Thoracic aorta (tissue), 2 donors: ENCODE data around the gene IFI16. TPM values are rescaled to one million over a fixed set of nuclear protein-coding genes. Genes with fewer than 3 reads are reported as not detected.
"Not testable (repeated sequence)": the region's sequence is repeated elsewhere in the genome, so short reads cannot be mapped to it uniquely, and the experiment has no call there.

Experiments used
- ATAC-seq: fragments of 150-250 bp; one replicate; pipeline ENCODE4 v1.8.0; 2017; ENCODE audit warnings: low read depth; ENCODE audit not compliant: insufficient number of reproducible peaks, low FRiP score
- DNase-seq: peaks from one replicate; pipeline ENCODE4 v3.0.0-alpha.2; 2020; ENCODE audit warnings: low spot score
- H3K27ac ChIP-seq, 2 donors: fragments of 200-600 bp; sonication (generic); 1 replicate in 1 of 2; 2 replicates in 1 of 2; pipeline ENCODE4 v1.5.1; 2016; ENCODE audit warnings: mild to moderate bottlenecking in 2 of 2, moderate library complexity in 2 of 2
- H3K27me3 ChIP-seq: fragments of 200-600 bp; sonication (generic); replicated peaks from 2 replicates; pipeline ENCODE4 v1.6.0; 2016; ENCODE audit warnings: mild to moderate bottlenecking; ENCODE audit not compliant: insufficient read depth
- H3K36me3 ChIP-seq: fragments of 200-600 bp; sonication (generic); one replicate; pipeline ENCODE4 v1.5.1; 2016
- H3K4me1 ChIP-seq, 2 donors: fragments of 200-600 bp; sonication (generic); 1 replicate in 1 of 2; 2 replicates in 1 of 2; pipeline versions ENCODE4 v1.5.1 to v1.6.0; 2016; ENCODE audit warnings: low read depth in 2 of 2, mild to moderate bottlenecking in 1 of 2; ENCODE audit not compliant: control insufficient read depth in 1 of 2
- H3K4me3 ChIP-seq: fragments of 200-600 bp; sonication (generic); 2 replicates; pipeline ENCODE4 v1.5.1; 2016; ENCODE audit warnings: mild to moderate bottlenecking
- H3K9me3 ChIP-seq: fragments of 200-600 bp; sonication (generic); 2 replicates; pipeline ENCODE4 v1.5.1; 2016
- total RNA-seq, 2 donors: library from RNA; depleted of rRNA; stranded (reverse); fragments of >200 nt; gene quantifications; one replicate each; pipeline versions ENCODE4 v1.1.0 to v1.2.3, GENCODE V29; 2016
- TF ChIP-seq, protein P1 (sequence below): fragments of 200-600 bp; sonication (generic); IDR thresholded peaks from one replicate; pipeline ENCODE4 v1.5.1; 2019; ENCODE audit warnings: antibody characterized with exemption

IFI16 gene
- total RNA-seq, 2 donors from 2014 or later = 65.4 to 182 TPM

DNA sequence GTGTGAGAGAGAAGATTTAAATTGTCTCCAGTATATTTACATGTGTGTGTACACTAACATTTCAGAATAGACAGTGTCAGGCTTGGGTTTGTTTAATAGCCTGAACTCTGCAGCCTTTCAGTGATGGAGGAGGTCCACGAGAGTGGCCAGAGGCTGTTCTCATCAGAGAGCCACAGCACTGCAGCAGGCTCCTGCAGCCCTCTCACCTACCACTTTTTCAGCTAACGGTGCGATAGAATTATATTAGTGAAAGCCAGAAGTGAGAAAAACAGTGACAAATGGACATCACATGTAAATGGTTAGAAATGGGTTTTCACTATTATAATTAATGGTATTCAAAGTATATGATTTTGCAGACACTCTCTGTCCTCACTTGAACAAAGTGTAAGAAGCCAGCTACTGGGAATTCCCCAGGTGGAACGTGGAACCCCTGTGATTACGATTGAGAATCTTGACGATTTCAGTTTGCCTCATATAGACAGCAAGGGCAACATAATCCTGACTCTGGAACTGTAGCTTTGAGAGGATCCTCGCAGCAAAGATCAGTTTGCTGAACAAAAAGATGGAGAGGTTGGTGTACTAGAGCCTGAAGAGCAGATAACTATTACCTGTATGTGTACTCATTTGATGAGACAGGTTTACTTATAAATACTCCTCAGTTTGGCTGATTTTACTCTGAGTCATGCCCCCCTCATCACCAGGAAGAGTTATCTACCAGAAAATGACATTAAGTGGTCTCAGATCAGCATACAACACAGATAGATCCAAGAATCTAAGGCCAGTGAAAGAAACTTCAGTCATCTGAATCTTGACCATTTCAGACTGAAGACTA is 31.4 kb downstream of the IFI16 start:
- H3K36me3 ChIP-seq = peaks cover 25% of the 10 kb centered on the region
- no peak for ATAC-seq

DNA sequence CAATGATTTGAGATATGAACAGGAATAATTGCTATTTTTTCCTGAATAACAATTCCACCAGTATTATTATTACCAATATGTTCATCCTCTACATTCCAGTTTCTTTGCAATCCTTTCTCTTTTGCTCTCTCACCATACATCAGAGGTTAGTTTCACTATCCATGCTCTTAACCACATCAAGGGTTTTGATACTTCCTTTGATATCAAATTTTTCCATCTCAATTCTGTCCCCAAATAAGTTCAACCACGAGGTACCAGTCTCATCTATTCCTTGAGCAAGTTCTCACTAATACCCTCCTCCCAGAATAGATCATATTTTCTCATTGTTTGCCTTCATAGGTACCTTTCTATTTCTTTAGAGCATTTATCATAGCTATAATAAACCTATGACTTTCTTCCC is 36.8 kb downstream of the IFI16 start:
- H3K36me3 ChIP-seq = peaks cover 18% of the 10 kb centered on the region
- not testable (repeated sequence) for H3K27ac ChIP-seq

More for the DNA sequence above, 31.4 kb downstream of the IFI16 start:
- H3K4me3 ChIP-seq = no peak overlapping the region
- H3K9me3 ChIP-seq = no peaks in the 10 kb centered on the region
- peaks cover 0 to 3% of the 10 kb centered on the region in 2 donors for H3K4me1 ChIP-seq
- TF ChIP-seq, protein P1, sequence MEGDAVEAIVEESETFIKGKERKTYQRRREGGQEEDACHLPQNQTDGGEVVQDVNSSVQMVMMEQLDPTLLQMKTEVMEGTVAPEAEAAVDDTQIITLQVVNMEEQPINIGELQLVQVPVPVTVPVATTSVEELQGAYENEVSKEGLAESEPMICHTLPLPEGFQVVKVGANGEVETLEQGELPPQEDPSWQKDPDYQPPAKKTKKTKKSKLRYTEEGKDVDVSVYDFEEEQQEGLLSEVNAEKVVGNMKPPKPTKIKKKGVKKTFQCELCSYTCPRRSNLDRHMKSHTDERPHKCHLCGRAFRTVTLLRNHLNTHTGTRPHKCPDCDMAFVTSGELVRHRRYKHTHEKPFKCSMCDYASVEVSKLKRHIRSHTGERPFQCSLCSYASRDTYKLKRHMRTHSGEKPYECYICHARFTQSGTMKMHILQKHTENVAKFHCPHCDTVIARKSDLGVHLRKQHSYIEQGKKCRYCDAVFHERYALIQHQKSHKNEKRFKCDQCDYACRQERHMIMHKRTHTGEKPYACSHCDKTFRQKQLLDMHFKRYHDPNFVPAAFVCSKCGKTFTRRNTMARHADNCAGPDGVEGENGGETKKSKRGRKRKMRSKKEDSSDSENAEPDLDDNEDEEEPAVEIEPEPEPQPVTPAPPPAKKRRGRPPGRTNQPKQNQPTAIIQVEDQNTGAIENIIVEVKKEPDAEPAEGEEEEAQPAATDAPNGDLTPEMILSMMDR = no peak
- no peak for DNase-seq
- no peaks in the 10 kb centered on the region for H3K27me3 ChIP-seq
- no peak overlapping the region for H3K27ac ChIP-seq

DNA sequence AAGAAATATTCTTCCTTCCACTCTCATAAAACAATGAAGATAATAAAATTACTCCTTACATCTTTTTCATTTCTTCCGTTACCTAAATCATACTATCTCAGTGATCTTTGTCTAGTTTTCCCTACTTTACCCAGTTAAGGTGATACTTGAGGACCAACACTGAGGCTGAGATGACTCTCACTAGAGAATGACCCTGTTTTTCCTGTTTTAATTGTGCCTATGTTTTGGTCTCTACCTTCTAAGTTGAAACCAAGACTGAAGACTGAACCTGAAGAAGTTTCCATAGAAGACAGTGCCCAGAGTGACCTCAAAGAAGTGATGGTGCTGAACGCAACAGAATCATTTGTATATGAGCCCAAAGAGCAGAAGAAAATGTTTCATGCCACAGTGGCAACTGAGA is 41.7 kb downstream of the IFI16 start:
- H3K36me3 ChIP-seq = peaks cover 24% of the 10 kb centered on the region
- TF ChIP-seq, protein P1 = no peak
- no peak overlapping the region for H3K27ac ChIP-seq
- H3K4me3 ChIP-seq = no peak overlapping the region
- DNase-seq (no peak), ATAC-seq (no peak)
- no peaks in the 10 kb centered on the region for H3K4me1 ChIP-seq
- H3K27me3 ChIP-seq = no peaks in the 10 kb centered on the region
- H3K9me3 ChIP-seq = no peaks in the 10 kb centered on the region

More for the DNA sequence above, 36.8 kb downstream of the IFI16 start:
- not testable (repeated sequence) for H3K9me3 ChIP-seq, DNase-seq, H3K4me3 ChIP-seq, H3K27me3 ChIP-seq, ATAC-seq, H3K4me1 ChIP-seq

DNA sequence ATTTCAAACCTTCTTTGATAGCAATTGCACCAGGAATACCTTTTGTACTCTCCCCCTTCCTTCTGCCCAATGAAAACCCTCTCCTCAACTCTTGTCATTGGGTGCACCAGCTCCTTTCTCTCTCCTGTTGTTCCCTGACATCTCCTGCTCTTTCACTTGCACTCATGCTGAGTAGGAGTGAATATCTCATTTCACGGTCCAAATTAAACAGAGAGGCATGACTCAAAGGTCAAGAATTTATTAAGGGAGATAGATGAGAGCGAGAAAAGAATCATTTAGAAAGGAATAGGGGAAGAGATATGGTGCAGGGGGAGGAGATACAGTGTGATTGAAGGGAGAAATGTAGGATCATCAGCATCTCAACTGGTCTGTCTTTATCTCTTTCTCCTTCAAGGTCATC is 44.7 kb downstream of the IFI16 start:
- ATAC-seq (no peak), DNase-seq (no peak)
- no peaks in the 10 kb centered on the region for H3K4me1 ChIP-seq
- no peaks in the 10 kb centered on the region for H3K9me3 ChIP-seq
- no peak overlapping the region for H3K27ac ChIP-seq
- TF ChIP-seq, protein P1 = no peak
- no peak overlapping the region for H3K4me3 ChIP-seq
- no peaks in the 10 kb centered on the region for H3K27me3 ChIP-seq
- peaks cover 17% of the 10 kb centered on the region for H3K36me3 ChIP-seq

DNA sequence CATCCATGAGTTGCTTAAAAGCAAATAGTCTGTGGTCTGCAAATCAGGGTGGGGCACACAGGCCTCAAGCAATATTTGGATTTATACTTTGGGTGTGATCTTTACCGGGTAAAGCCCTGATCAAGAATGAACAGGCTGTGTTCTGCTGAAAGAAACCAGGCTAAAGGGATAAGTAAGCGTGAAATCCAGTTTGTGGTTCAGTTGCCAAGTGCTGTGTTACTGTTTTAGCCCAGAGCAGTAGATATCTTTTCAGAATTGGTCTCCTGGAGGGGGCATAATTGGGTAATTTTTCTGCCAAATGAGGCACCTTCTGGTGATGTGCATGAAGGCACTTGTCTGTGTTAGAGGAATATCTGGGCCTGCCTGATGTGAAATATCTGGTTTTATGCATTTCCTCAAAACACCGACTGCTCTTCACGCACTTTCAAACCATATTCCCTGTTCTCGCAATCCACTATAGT is 45.5 kb downstream of the IFI16 start:
- Histone ChIP-seq H3K36me3 (peaks cover 16% of the 10 kb centered on the region), H3K27me3 (no peaks in the 10 kb centered on the region), H3K4me1 (no peaks in the 10 kb centered on the region), H3K9me3 (no peaks in the 10 kb centered on the region), H3K4me3 (no peak overlapping the region), H3K27ac (no peak overlapping the region)
- TF ChIP-seq, protein P1 = no peak
- no peak for ATAC-seq
- DNase-seq = no peak
